ENCODE data around the gene GALNT4. TPM values are rescaled to one million over a fixed set of nuclear protein-coding genes. Genes with fewer than 3 reads are reported as not detected.

GALNT4 gene
- total RNA-seq, 1 donor from 2014 or later = 6.4 TPM

- Mint-ChIP-seq H3K4me1 (peaks cover 16% of the 10 kb centered on the region), H3K27me3 (ENCODE audit: low read depth) (no peaks in the 10 kb centered on the region), H3K4me3 (no peak overlapping the region), H3K36me3 (no peaks in the 10 kb centered on the region), H3K27ac (no peak overlapping the region), H3K9me3 (no peaks in the 10 kb centered on the region)
- no peak for DNase-seq (ENCODE audit: low spot score in 2 of 2, unreplicated experiment in 2 of 2)
- no peak for TF ChIP-seq CTCF (IDR thresholded peaks at IDR 0.05; ENCODE audit: unreplicated experiment)
Observed at GRCh38 chr12:89537389-89537788, 12.8 kb upstream of the GALNT4 start.

- DNase-seq (ENCODE audit: low spot score in 2 of 2, unreplicated experiment in 2 of 2) = no peak
- TF ChIP-seq CTCF (IDR thresholded peaks at IDR 0.05; ENCODE audit: unreplicated experiment) = peak; percentile 57
- H3K36me3 Mint-ChIP-seq = no peaks in the 10 kb centered on the region
- H3K27ac Mint-ChIP-seq = no peak overlapping the region
- no peaks in the 10 kb centered on the region for H3K9me3 Mint-ChIP-seq
- H3K27me3 Mint-ChIP-seq (ENCODE audit: low read depth) = no peaks in the 10 kb centered on the region
- peaks cover 4% of the 10 kb centered on the region for H3K4me1 Mint-ChIP-seq
- H3K4me3 Mint-ChIP-seq = no peak overlapping the region
Observed at GRCh38 chr12:89529738-89530137, 5.1 kb upstream of the GALNT4 start.

GRCh38 chr12:89528434-89528833 lies 3.8 kb upstream of the GALNT4 start:
- H3K9me3 Mint-ChIP-seq = no peaks in the 10 kb centered on the region
- peaks cover 16% of the 10 kb centered on the region for H3K4me1 Mint-ChIP-seq
- DNase-seq (ENCODE audit: low spot score in 2 of 2, unreplicated experiment in 2 of 2) = no peak
- no peak overlapping the region for H3K4me3 Mint-ChIP-seq
- no peaks in the 10 kb centered on the region for H3K27me3 Mint-ChIP-seq (ENCODE audit: low read depth)
- peaks cover 1% of the 10 kb centered on the region for H3K36me3 Mint-ChIP-seq
- H3K27ac Mint-ChIP-seq = no peak overlapping the region
- TF ChIP-seq CTCF (IDR thresholded peaks at IDR 0.05; ENCODE audit: unreplicated experiment) = no peak

GRCh38 chr12:89525824-89526770 lies 1.5 kb upstream of the GALNT4 start, which contains the start of gene POC1B:
TSS of gene POC1B (minus strand) at chr12:89526047. CDS start at chr12:89525895, 152 bp downstream.
- H3K4me3 Mint-ChIP-seq = peak within 1 kb of the TSS; percentile 91
- H3K4me1 Mint-ChIP-seq = peaks cover 34% of the 10 kb centered on the region
- H3K36me3 Mint-ChIP-seq = peaks cover 12% of the 10 kb centered on the region
- no peak for TF ChIP-seq CTCF (IDR thresholded peaks at IDR 0.05; ENCODE audit: unreplicated experiment)
- no peaks in the 10 kb centered on the region for H3K9me3 Mint-ChIP-seq
- peak; percentile 56 to 72 for DNase-seq (ENCODE audit: low spot score in 2 of 2, unreplicated experiment in 2 of 2)
- H3K27me3 Mint-ChIP-seq (ENCODE audit: low read depth) = no peaks in the 10 kb centered on the region
- H3K27ac Mint-ChIP-seq = peak within 1 kb of the TSS; percentile 84

GRCh38 chr12:89525305-89525823 lies 768 bp upstream of the GALNT4 start:
- Mint-ChIP-seq H3K27ac (peak overlapping the region; percentile 69), H3K4me3 (peak overlapping the region; percentile 91), H3K27me3 (ENCODE audit: low read depth) (no peaks in the 10 kb centered on the region), H3K36me3 (peaks cover 12% of the 10 kb centered on the region), H3K9me3 (no peaks in the 10 kb centered on the region), H3K4me1 (peaks cover 34% of the 10 kb centered on the region)
- peak; percentile 31 to 66 for DNase-seq (ENCODE audit: low spot score in 2 of 2, unreplicated experiment in 2 of 2)
- TF ChIP-seq CTCF (IDR thresholded peaks at IDR 0.05; ENCODE audit: unreplicated experiment) = no peak

Measured in mesothelial cell of epicardium (in vitro differentiated cells).